NT2/D1 (cell line): Measurements from ENCODE around the gene PAK3.

Experiments used
- DNase-seq: peaks from one replicate; pipeline ENCODE4 v3.0.0-alpha.2; 2011; ENCODE audit warnings: low read depth, low spot score
- H3K27me3 ChIP-seq: 2 replicates; pipeline ENCODE4 v1.6.0; 2011; ENCODE audit warnings: mild to moderate bottlenecking; ENCODE audit not compliant: insufficient read length, insufficient read depth
- H3K36me3 ChIP-seq: 2 replicates; pipeline ENCODE4 v1.6.1; 2011; ENCODE audit warnings: mild to moderate bottlenecking, low read length, mixed read lengths; ENCODE audit not compliant: insufficient read depth, insufficient read length
- H3K4me1 ChIP-seq: 2 replicates; pipeline ENCODE4 v1.5.1; 2011; ENCODE audit not compliant: insufficient read depth, insufficient read length
- H3K4me3 ChIP-seq: 2 replicates; pipeline ENCODE4 v1.5.1; 2011; ENCODE audit warnings: low read depth; ENCODE audit not compliant: insufficient read length
- H3K9ac ChIP-seq: 2 replicates; pipeline ENCODE4 v1.6.0; 2011; ENCODE audit warnings: low read depth; ENCODE audit not compliant: insufficient read length
- H3K9me3 ChIP-seq: 2 replicates; pipeline ENCODE4 v1.5.1; 2011; ENCODE audit warnings: mild to moderate bottlenecking, low read length; ENCODE audit not compliant: insufficient read depth
- SUZ12 ChIP-seq: IDR thresholded peaks from 2 replicates; pipeline ENCODE4 v1.6.1; 2011; ENCODE audit not compliant: insufficient read length, insufficient read depth; ENCODE audit errors: extremely low read depth
- YY1 ChIP-seq: IDR thresholded peaks from 2 replicates; pipeline ENCODE4 v1.6.1; 2011; ENCODE audit not compliant: insufficient read length, insufficient read depth
- ZNF274 ChIP-seq: IDR thresholded peaks from 2 replicates; pipeline ENCODE4 v1.6.1; 2011; ENCODE audit warnings: mild to moderate bottlenecking, low read depth, low read length

The PAK3 gene

DNA sequence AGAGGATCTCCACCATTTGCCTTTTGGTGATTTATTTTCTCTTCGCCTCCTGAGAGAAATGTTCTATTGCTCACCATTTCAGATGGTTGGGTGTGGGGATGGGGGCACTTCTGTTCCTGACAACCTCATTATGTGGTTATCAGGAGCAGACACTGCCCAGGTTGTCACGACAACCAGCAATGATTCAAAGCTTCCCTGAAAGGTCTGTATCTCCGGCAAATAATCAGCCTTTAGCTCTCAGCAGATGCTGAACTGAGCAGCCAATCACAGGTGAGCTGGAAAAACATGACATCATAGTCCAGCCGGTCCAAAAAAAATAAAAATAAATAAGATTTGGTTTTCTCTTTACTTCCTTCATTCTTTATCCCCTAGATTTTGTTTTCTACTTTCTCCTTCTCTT is 5.5 kb upstream of the PAK3 start:
- no peaks in the 10 kb centered on the region for H3K36me3 ChIP-seq
- TF ChIP-seq ZNF274 (no peak), YY1 (no peak), SUZ12 (no peak)
- no peaks in the 10 kb centered on the region for H3K4me1 ChIP-seq
- no peak overlapping the region for H3K4me3 ChIP-seq
- no peaks in the 10 kb centered on the region for H3K27me3 ChIP-seq
- DNase-seq: no peak
- H3K9me3 ChIP-seq: no peaks in the 10 kb centered on the region
- H3K9ac ChIP-seq: no peak overlapping the region

GRCh38 chrX:111098874-111099273 is 2.9 kb downstream of the PAK3 start:
- Histone ChIP-seq H3K36me3 (peaks cover 10% of the 10 kb centered on the region), H3K9ac (no peak overlapping the region), H3K4me3 (no peak overlapping the region), H3K4me1 (peaks cover 4% of the 10 kb centered on the region), H3K27me3 (no peaks in the 10 kb centered on the region), H3K9me3 (no peaks in the 10 kb centered on the region)
- peak; percentile 56 for DNase-seq
- TF ChIP-seq ZNF274 (no peak), YY1 (no peak), SUZ12 (no peak)

GRCh38 chrX:111100191-111100590 is 4.2 kb downstream of the PAK3 start:
- DNase-seq: peak; percentile 54

DNA sequence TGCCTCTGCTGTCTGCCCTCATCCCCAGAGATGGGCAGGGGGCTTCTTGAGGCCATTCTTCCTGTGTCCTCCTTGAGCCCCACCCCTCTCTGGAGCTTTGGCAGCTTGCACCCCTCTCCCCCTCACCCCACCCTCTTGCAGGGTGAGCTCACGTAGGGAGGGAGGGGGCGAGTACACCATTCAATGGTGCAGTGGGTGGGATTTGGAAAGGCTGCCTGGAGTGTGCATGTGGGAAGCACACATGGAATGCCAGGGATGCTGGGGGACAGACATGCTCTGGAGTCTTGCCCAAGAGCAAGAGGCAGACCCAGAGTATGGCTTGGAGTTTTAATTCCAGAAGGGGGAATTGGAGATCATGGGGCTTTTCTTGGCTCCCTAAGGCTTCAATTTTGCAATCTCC is 5.6 kb downstream of the PAK3 start:
- DNase-seq: no peak
- Histone ChIP-seq H3K4me3 (no peak overlapping the region), H3K27me3 (no peaks in the 10 kb centered on the region), H3K36me3 (peaks cover 26% of the 10 kb centered on the region), H3K4me1 (peaks cover 4% of the 10 kb centered on the region), H3K9me3 (no peaks in the 10 kb centered on the region), H3K9ac (no peak overlapping the region)
- TF ChIP-seq SUZ12 (no peak), YY1 (no peak)

More at GRCh38 chrX:111100191-111100590, 4.2 kb downstream of the PAK3 start:
- Histone ChIP-seq H3K36me3 (peaks cover 20% of the 10 kb centered on the region), H3K4me1 (peaks cover 4% of the 10 kb centered on the region), H3K9ac (peak overlapping the region; percentile 58), H3K4me3 (no peak overlapping the region), H3K9me3 (no peaks in the 10 kb centered on the region), H3K27me3 (no peaks in the 10 kb centered on the region)
- TF ChIP-seq ZNF274 (no peak), SUZ12 (no peak), YY1 (no peak)

DNA sequence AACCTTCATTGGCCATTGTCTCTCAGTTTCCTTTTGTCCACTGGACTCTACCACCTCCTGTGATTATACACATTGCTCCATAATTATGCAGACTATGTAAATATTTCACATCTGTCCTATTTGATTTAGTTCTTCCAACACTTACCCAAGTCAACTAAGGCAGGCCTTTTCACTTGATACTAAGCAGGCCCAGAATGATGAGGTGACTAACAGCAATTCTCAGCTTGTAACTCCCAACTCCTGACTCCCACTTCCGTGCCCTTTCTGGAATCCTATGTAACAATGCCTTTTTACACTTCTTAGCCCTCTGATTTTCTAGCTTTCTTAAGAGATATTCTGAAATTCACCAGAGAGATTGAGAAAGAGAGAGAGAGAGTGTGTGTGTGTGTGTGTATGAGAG is 6.6 kb downstream of the PAK3 start:
- H3K4me1 ChIP-seq: peaks cover 4% of the 10 kb centered on the region
- H3K4me3 ChIP-seq: no peak overlapping the region
- H3K9ac ChIP-seq: no peak overlapping the region
- no peaks in the 10 kb centered on the region for H3K27me3 ChIP-seq
- no peak for DNase-seq
- TF ChIP-seq YY1: no peak
- TF ChIP-seq ZNF274: no peak
- no peak for TF ChIP-seq SUZ12
- peaks cover 26% of the 10 kb centered on the region for H3K36me3 ChIP-seq
- no peaks in the 10 kb centered on the region for H3K9me3 ChIP-seq

DNA sequence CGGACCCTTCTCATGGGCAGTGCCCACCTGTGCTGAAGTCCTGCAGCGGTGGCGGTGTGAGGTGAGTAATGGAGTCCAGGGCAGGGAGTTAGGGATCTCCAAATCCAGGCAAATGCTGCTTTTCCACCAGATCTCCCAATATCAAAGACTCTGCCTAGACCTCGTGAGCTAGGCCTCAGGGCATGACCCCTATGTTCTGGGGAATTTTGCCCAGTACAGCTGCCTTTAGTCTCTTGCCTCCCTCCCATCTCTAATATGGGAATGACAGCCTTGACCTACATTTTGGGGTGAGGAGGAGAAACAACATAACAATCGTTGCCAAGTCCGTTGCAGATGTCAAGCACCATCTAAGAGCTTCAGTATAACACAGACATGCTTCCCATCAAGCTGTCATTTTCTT is 7.3 kb downstream of the PAK3 start:
- Histone ChIP-seq H3K36me3 (peaks cover 26% of the 10 kb centered on the region), H3K9me3 (no peaks in the 10 kb centered on the region), H3K4me3 (no peak overlapping the region), H3K27me3 (no peaks in the 10 kb centered on the region), H3K9ac (no peak overlapping the region), H3K4me1 (peaks cover 4% of the 10 kb centered on the region)
- no peak for DNase-seq
- TF ChIP-seq YY1 (no peak), SUZ12 (no peak), ZNF274 (no peak)

DNA sequence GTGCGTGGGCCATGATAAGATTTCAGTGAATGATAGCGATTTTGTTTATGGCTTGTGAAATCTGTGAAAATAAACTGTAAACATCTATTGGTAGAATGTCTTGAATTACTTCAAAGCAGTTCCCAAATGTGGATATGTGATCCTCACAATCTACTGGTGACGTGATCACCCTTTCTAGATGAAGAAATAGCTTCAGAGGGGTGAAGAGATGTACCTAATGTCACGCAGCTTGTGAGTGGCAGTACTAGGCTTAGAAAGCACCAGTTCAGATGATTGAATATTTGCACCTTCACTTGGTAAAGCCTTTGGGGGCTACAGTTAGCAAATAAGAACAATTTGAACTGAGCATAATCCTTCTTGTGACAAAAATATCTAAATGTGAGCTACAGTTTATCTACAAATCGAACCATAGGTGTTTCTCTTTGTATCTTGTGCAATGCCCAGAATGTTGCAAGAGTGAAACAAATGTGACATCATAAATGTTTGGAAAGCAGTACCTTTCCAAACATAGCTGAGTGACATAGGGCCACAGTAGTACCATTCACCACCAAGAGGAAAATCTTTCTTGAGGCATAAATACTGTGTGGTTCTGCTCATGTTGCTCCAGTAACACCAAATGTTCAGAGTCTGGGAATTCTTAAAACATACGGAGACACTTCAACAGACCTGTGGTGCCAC is 14.2 kb downstream of the PAK3 start:
- no peaks in the 10 kb centered on the region for H3K9me3 ChIP-seq
- H3K9ac ChIP-seq: no peak overlapping the region
- DNase-seq: no peak
- no peaks in the 10 kb centered on the region for H3K4me1 ChIP-seq
- no peak overlapping the region for H3K4me3 ChIP-seq
- peaks cover 6% of the 10 kb centered on the region for H3K36me3 ChIP-seq
- H3K27me3 ChIP-seq: no peaks in the 10 kb centered on the region
- TF ChIP-seq YY1: no peak
- TF ChIP-seq SUZ12: no peak
- TF ChIP-seq ZNF274: no peak

DNA sequence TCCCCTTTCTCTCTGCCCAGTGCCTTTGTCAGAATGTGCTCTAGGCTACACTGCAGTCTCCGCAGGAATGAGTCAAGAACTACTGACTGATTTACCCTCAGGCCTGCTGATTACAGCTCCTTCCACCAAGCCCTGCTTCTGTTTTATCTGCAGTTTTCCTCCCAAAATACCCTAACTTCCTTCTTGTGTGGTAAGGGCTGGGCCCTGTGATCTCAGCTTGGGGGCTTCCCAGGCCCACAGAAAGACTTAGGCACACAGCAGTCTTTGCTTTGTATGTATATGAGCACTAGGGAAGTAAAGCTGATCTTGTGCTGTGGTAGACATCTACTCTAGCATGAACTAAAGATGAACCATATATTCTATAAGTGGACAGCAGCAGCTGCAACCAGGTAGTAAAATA is 18.8 kb downstream of the PAK3 start:
- H3K9ac ChIP-seq: no peak overlapping the region
- no peaks in the 10 kb centered on the region for H3K27me3 ChIP-seq
- no peak overlapping the region for H3K4me3 ChIP-seq
- no peaks in the 10 kb centered on the region for H3K36me3 ChIP-seq
- H3K9me3 ChIP-seq: no peaks in the 10 kb centered on the region
- no peak for DNase-seq
- TF ChIP-seq SUZ12: no peak
- no peak for TF ChIP-seq YY1
- TF ChIP-seq ZNF274: no peak
- no peaks in the 10 kb centered on the region for H3K4me1 ChIP-seq
